HG03175 (cell line): ENCODE results near the gene TRIM29.

ENCODE experiments used
- ATAC-seq: cut with Tn5 transposase; IDR thresholded peaks from one replicate; pipeline ENCODE4 v1.9.1; 2021; ENCODE audit warnings: mild to moderate bottlenecking, moderate library complexity; ENCODE audit not compliant: unreplicated experiment

The TRIM29 gene

GRCh38 chr11:120063686-120064340 is 74.1 kb downstream of the TRIM29 start:
- no peak for ATAC-seq

DNA sequence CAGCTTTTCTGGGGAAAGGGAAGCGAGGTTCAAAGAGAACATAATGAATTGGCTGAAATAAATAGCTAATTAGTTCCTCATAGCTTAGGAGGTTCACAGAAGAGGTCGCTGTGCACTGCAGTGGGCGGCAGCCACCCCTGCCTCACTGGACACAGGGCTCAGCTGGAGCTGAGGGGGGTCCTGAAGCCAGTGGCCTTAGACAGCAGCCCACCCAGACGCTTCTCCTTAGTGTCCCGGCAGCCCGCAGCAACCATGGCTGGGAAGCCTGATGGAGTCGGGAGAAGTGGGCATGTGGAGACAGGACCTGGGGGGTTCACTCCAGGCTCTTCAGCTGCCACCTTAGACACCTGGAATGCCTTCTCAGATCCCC is 75.4 kb downstream of the TRIM29 start:
- ATAC-seq: no peak

GRCh38 chr11:120061761-120062560 is 76.0 kb downstream of the TRIM29 start:
- ATAC-seq: no peak
